ENCODE results near the gene ARHGAP6.

Gene ARHGAP6

GRCh38 chrX:11097933-11098332, 567.8 kb downstream of the ARHGAP6 start:
- Mint-ChIP-seq H3K36me3 (ENCODE audit: insufficient read depth) (no peaks in the 10 kb centered on the region), H3K4me3 (no peak overlapping the region), H3K9me3 (no peaks in the 10 kb centered on the region), H3K27ac (no peak overlapping the region), H3K4me1 (ENCODE audit: low read depth in 2 of 2) (no peaks in the 10 kb centered on the region), H3K27me3 (no peaks in the 10 kb centered on the region)
- ATAC-seq (replicated peaks), result no peak
- DNase-seq, result no peak

GRCh38 chrX:11089802-11090201, 575.9 kb downstream of the ARHGAP6 start:
- H3K27ac Mint-ChIP-seq, result no peak overlapping the region
- ATAC-seq (replicated peaks), result no peak

More at GRCh38 chrX:11089802-11090201, 575.9 kb downstream of the ARHGAP6 start:
- no peak for DNase-seq
- Mint-ChIP-seq H3K4me3 (no peak overlapping the region), H3K9me3 (peaks cover 2 to 11% of the 10 kb centered on the region in 2 donors), H3K4me1 (ENCODE audit: low read depth in 2 of 2) (no peaks in the 10 kb centered on the region), H3K27me3 (no peaks in the 10 kb centered on the region), H3K36me3 (ENCODE audit: insufficient read depth) (no peaks in the 10 kb centered on the region)

Measured in effector memory CD8-positive, alpha-beta T cell (primary cell).